Measurements from ENCODE around the gene HSPA8. TPM values are rescaled to one million over a fixed set of nuclear protein-coding genes. Genes with fewer than 3 reads are reported as not detected.

The HSPA8 gene
- total and polyA plus RNA-seq, 2 experiments from 2014 or later = 826 to 2,903 TPM

GRCh38 chr11:123072332-123072761 is 10.4 kb upstream of the HSPA8 start:
- H3K4me3 ChIP-seq = no peak overlapping the region
- H3K36me3 Mint-ChIP-seq (ENCODE audit: low read depth) = peaks cover 12% of the 10 kb centered on the region
- H3K9me3 Mint-ChIP-seq = no peaks in the 10 kb centered on the region
- ATAC-seq (no peak), DNase-seq (ENCODE audit: low spot score) (no peak)
- H3K4me2 ChIP-seq = no peak overlapping the region
- H3K36me3 ChIP-seq (ENCODE audit: insufficient read depth) = peaks cover 8% of the 10 kb centered on the region; the same call in 1 of the 2 replicates
- H3K27ac ChIP-seq (ENCODE audit: low read depth) = no peak overlapping the region
- no peaks in the 10 kb centered on the region for H3F3A ChIP-seq (replicated peaks; ENCODE audit: low read depth)
- H3K4me1 ChIP-seq (ENCODE audit: insufficient read depth) = peaks cover 36% of the 10 kb centered on the region
- no peaks in the 10 kb centered on the region for H3K79me2 ChIP-seq (replicated peaks; ENCODE audit: insufficient read depth)
- no peaks in the 10 kb centered on the region for H3K9me2 ChIP-seq (ENCODE audit: insufficient read depth)
- H3K27ac Mint-ChIP-seq = no peak overlapping the region
- no peaks in the 10 kb centered on the region for H3K27me3 ChIP-seq (ENCODE audit: insufficient read depth)
- no peak overlapping the region for H2AFZ ChIP-seq
- 0 out of 2 replicates have a peak, but pooled peaks cover 4% of the 10 kb centered on the region for H4K20me1 ChIP-seq (replicated peaks; ENCODE audit: insufficient read depth)
- peaks cover 8% of the 10 kb centered on the region for H3K27me3 Mint-ChIP-seq (ENCODE audit: insufficient read depth, low read depth, poor library complexity)
- TF ChIP-seq ETS1 (IDR thresholded peaks at IDR 0.05) (no peak), EZH2 (IDR thresholded peaks at IDR 0.05; ENCODE audit: low read depth, unreplicated experiment) (no peak), REST (IDR thresholded peaks at IDR 0.05; ENCODE audit: unreplicated experiment) (no peak), POLR2AphosphoS5 (IDR thresholded peaks at IDR 0.05; ENCODE audit: low read depth) (no peak), CTCF (conservative IDR thresholded peaks at IDR 0.05; ENCODE audit: low read depth in 2 of 2) (no peak), JUNB (IDR thresholded peaks at IDR 0.05; ENCODE audit: unreplicated experiment) (no peak), EZH2phosphoT487 (IDR thresholded peaks at IDR 0.05; ENCODE audit: unreplicated experiment) (no peak), CREB1 (CRISPR knock-in tag; IDR thresholded peaks at IDR 0.05; ENCODE audit: low read depth) (no peak), NANOG (IDR thresholded peaks at IDR 0.05; ENCODE audit: borderline replicate concordance) (no peak)
- no peak overlapping the region for H3K4me3 Mint-ChIP-seq
- H3K4me1 Mint-ChIP-seq = peaks cover 33% of the 10 kb centered on the region
